Lower leg skin (tissue), 3 donors: ENCODE results near the gene NEUROD1.

Source experiments
- POLR2A ChIP-seq, 2 donors: fragments of 450-650 bp; IDR thresholded peaks; one replicate each; pipeline ENCODE4 v1.6.1; 2016 to 2017; ENCODE audit warnings: antibody characterized with exemption in 2 of 2, mild to moderate bottlenecking in 1 of 2, moderate library complexity in 1 of 2
- TF ChIP-seq, protein P1 (sequence below), 3 donors: fragments of 450-650 bp; IDR thresholded peaks; one replicate each; pipeline ENCODE4 v1.5.1; 2016; ENCODE audit warnings: antibody characterized with exemption in 3 of 3, mild to moderate bottlenecking in 3 of 3, moderate library complexity in 2 of 3

DNA sequence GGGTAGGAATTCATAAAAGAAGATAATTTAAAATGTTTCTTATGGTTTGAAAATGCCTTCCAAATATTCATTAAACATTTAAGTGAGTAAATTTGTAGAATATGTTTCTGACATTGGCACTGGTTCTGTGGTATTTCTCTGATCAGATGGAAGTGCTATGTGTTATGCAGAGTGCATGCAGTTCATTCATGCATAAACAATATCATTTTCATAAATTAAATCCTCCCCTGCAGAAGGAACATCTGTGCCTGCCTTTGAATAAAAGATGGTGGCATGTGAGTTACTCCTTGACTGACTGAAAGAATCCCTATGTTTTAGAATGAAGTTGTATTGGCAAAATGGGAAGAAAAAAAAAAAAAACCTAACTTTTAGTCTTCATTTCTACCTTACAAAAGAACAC, 5.9 kb downstream of the NEUROD1 start:
- TF ChIP-seq, protein P1, sequence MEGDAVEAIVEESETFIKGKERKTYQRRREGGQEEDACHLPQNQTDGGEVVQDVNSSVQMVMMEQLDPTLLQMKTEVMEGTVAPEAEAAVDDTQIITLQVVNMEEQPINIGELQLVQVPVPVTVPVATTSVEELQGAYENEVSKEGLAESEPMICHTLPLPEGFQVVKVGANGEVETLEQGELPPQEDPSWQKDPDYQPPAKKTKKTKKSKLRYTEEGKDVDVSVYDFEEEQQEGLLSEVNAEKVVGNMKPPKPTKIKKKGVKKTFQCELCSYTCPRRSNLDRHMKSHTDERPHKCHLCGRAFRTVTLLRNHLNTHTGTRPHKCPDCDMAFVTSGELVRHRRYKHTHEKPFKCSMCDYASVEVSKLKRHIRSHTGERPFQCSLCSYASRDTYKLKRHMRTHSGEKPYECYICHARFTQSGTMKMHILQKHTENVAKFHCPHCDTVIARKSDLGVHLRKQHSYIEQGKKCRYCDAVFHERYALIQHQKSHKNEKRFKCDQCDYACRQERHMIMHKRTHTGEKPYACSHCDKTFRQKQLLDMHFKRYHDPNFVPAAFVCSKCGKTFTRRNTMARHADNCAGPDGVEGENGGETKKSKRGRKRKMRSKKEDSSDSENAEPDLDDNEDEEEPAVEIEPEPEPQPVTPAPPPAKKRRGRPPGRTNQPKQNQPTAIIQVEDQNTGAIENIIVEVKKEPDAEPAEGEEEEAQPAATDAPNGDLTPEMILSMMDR (IDR thresholded peaks at IDR 0.05): no peak
- TF ChIP-seq POLR2A (IDR thresholded peaks at IDR 0.05): no peak
